NCI-H69 (cell line): ENCODE measurements around the gene SHB.

ENCODE experiments used
- DNase-seq: peaks from one replicate; lab custom pipeline; 2025; lab: John Stamatoyannopoulos, UW

SHB gene

DNA sequence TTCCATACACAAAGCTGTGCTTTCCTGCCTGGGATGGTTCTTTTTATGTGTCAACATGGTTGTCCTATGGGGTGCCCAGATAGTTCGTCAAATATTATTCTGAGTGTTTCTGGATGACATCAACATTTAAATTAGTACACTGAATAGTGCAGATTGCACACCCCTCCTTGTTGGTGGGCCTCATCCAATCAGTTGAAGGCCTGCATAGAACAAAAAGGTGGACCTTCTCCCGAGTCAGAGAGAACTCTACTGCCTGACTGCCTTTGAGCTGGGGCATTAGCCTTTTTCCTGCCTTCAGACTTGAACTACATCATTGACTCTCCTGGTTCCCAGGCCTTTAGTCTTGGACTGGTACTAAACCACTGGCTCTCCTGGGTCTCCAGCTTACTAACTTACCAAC, 80.4 kb downstream of the SHB start:
- DNase-seq, result no peak

DNA sequence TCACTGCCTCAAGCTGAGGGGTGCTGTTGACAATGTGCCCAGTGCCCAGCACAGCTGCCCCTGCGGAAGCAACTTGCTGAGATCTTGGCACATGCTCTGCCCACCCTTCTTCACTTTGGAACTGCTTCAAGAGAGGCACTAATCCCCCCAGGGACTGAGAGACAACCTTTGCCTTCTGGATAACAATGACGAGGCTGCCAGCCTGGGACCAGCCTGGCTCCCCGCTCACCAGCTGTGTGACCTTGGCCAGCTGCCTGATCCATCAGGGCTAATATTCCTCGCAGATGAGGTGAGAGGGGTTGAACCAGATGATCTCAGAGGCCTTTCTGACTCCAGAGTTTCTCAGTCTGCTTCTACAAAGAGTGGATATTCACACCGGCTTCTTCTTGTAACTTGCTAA, 81.0 kb downstream of the SHB start:
- DNase-seq, result peak; percentile 80

DNA sequence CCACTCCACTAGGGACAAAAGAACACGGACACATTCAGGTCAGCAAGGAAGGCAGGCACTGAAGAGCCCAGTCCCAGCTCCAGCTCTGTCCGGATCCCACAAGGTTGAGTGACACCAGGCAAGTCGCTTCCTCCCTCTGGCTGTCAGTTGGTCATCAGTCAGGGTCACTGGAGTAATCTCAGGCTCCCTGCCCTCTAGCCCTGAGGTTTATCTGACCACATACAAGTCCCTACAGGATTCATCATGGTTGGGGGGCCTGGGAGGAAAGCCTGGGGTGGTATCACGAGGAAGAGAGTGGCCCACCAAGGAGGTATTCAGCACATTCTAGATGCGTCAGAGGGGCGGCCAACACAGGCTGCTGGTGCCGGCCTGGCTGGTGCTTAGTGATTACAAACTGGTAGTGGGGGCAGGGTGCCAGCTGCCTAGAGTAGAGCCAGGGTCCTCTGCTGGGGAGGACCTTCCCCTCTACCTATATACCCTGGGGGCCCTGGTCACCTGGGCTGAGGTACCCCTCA, 81.5 kb downstream of the SHB start:
- peak; percentile 78 for DNase-seq

DNA sequence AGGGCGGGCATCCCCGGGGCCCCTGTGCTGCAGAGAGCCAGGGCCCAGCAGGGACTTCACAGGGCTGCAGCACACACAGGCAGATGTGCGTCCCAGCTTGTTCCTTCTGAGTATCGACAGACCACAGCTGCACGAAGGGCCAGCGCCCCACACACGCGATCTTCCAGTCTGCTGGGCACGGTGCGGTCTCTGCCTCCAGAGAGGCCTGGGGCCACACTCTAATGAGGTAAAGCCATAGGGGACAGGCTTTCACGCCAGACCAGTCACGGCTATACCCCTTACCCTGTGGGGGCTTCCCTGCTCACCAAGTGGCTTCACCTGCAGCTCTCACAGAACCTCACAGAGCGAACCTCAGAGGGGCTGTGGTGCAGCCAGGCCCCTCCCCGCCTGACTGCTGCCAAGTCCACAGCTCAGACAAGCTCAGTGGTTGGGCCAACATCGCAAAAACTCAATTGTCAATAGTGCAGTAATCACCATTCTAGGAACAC, 82.2 kb downstream of the SHB start:
- DNase-seq, result no peak

DNA sequence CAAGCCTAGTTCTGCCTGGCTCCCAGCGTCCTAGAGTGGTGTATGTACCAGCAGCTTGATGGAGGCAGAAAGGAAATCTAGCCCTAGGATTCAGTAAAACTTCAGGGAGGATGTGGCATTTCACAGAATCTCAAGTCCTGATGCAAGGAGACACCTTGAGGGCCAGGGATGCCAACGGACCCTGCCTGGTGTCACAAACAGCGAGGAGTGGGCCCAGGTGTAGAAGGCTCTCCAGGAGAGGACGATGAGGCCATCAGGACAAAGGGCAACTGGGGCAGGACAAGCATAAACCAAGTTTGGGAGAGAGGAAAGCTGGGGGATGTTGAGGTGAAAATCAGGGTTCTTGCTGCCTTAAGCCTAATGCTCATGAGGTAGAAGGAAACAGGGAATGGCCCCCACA, 83.0 kb downstream of the SHB start:
- DNase-seq, result no peak

DNA sequence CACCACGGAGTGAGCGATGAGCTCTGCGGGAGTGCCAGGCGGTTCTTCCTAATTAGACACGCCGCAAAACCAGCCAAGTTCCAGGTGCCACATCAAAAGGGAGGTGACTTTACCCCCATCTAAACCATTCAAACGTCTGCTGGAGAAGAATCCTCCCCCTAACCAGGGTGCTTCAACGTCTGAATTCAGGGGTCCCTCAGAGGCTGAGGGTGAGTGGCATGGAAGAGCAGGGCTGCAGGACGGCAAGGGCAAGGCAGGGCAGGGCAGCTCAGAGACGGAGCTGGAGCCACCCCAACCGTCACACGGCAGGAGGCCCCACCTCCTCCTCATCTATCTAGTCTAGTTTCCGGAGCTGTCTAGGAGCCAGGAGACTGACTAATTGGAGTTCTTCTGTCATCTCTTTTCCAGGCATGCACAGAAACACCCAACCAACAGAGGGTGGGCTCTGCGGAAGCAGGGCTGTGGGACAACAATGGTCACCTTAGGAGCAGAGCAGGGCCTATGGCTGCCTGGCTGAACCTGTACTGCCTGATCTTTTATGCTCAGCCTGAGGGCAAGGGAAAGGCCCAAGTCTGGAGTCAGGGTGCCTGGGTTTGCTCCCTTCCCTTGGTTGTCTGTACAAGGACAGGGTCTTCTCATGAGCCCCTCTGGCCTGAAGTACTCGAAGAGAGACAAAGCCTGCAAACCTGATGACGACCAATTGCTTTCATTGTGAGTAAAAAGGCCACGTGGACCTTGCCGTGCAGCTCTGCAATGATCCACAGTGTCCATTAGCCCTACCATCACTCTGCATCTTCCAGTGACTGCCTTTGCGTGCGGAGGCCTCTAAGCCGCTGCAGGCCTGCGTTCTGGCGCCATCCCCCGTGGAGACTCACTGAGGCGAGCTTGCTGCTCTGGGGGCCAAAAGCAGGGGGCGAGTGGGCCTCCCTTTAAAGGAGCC, 84.1 kb downstream of the SHB start:
- peak; percentile 97 for DNase-seq

DNA sequence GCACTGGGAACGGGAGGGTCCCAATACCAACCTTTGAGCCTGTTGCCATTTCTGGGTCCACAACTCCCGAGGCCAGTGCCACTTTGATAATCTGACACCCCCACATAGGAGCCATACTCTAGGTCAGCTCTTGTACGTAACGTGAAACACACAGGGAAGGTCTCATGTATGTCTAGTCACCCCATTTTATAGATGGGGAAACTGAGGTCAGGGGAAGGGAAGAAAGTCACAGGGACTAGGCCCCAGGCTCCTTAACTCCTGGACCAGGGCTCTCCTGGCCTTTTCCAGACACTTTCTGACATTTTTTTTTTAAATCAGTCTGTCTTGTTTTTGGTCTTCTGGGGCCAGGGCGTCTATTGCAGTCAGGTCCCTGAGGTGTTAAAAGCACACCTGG, 84.8 kb downstream of the SHB start:
- DNase-seq, result no peak

DNA sequence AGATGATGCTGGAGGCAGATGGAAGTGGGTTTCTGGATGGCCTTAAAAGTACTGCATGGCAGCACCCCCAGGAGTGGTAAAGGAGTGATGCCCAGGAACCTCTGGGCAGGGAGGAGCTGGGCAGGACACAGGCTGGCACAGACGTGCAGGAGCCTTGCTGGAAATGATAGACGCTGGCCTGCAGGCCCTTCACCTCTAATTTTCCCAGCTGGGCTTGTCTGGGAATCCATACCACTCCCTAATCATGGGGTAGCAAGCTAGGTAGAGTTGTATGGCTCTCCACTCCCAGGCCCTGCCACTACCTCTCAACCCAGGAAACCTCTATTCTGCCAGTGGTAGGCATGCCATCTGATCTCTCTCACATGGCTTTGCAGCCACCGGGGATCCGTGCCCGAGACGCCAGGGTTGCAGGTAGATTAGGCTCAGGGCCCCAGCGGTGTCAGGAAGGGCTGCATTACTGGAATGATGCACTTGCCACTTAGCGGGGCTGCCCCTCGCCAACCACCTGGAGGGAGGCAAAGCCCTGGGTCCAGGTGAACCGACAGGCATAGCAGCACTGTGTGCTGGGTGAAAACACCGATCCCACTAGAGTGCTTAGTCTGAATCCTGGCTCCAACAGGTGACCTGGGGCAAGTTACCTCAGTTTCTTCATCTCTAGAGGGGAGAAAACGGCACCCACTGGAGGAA, 85.5 kb downstream of the SHB start:
- DNase-seq, result peak; percentile 86

DNA sequence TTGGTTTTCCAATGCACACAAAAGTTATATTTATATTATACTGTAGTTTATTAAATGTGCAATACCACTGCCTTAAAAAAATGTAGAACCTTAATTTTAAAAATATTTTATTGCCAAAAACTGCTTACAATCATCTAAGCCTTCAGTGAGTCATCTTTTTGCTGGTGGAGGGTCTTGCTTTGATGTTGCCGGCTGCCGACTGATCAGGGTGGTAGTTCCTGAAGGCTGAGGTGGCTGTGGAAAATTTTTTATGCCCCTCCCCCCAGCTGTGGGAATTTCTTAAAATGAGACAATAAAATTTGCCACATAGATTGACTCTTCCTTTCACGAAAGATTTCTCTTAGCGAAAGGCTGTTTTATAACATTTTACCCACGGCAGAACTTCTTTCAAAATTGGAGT, 89.2 kb downstream of the SHB start:
- no peak for DNase-seq

DNA sequence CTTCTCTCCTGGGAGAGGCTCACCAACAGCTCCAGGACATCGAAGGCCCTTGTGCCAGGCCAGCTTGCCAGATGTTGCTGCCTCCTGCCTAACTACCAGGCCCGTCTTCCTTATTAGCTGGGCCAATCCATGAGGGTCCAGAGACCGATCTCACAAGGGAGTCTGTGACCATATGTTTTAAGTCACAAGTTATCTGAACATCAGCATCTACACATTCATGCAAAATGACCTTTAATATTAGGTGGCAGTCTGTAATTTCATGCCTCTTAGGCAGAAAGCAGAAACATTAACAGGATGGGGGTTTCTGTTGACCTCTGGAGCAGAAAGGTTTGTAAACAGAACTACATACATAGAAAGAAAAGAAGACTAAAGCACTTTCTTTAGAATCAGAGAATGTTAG, 90.0 kb downstream of the SHB start:
- DNase-seq, result peak; percentile 45

DNA sequence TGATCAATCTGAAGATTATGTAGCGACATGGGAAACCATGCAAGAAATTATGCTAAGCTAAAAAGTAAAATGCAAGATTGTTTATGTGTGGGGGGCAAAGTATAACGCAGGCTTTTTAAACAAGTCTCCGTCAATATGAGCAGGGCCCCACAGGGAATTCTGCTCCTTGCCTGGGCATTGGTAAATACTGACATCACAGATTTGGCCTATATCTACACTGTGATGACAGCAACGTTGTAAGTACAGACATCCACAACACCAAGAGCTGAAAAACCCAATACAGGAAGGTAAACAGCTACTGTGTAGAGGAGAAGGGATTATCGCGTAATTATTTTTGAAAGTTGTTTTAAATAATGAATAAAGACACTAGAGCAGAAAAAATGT, 90.6 kb downstream of the SHB start:
- DNase-seq, result no peak

DNA sequence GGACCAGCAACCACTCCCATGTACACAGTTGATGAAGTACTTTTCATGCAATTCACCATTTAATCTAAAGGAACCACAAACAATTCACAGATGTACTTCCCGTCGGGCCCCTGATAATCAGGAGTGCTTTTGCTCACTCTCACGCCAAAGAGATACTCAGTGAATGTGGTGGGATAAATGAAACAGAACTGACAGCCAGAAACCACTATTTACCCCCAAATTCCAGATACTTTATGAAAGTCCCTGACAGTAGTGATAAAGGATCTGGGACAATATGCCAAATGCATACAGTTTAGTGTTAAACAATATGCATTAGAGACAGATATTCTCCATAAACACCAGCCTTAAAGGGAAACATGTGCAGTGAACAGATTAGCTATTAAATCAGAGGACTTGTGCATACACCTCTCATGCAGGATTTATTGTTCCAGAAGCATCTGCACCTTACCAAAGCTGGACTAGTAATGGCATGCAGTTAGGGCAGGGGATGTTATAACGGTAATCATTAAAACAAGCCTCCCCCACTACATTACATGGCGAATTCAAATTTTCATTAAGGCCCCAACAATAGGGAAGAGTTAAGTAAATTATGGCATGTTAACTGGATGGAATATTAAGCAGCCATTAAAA, 91.1 kb downstream of the SHB start:
- no peak for DNase-seq

DNA sequence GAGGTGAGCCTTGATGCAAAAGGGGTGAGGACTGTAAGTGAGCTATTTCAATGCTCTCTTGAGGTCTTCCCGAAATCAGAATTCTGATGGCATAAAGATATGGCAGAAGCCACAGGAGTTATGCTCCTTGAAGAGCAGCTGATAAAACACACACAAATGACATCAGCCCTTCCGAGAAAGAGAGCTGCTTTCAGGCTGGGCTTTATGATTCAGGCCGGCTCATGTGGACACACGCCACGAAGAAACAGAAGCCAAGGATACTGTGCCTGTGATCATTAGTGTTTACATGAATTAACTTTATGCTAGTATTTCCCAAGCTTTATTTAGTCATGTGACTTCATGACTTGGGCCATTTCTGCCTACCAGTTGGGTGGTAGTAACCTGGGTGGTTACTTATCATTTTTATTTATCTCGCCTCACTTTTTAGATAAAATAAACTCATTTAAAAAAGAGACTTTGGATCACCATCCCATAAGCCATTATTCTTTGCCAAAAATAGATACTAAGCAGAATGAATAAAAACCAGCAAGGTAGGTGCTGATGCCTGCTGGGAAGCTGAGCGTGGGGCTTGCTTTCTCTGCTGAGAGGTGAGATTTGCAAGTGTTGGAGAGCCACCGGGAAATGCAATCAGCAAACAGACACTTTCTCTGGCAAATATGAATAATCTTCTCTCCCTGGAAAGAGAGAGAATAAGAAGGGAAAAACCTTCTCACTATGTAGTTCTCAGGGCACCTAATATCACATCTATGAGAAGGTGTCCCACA, 92.1 kb downstream of the SHB start:
- no peak for DNase-seq

DNA sequence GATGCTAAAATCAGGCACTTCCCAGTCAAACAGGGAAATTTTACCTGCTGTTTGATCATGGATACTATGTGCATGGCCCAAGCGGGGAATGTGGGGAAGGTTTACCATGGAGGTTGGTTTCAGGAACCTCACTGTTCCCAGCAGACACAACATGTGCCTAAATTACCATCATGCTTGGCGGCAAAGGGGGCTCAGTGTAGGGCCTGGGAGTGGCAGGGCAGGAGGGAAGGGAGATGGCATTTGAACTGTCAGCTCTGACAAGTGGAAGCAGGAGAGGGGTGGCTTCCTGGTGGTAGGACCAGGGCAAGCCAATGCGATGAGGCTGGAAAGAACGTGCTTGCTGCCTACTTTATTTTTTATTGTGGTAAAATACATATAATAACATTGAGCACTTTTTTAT, 93.4 kb downstream of the SHB start:
- no peak for DNase-seq

DNA sequence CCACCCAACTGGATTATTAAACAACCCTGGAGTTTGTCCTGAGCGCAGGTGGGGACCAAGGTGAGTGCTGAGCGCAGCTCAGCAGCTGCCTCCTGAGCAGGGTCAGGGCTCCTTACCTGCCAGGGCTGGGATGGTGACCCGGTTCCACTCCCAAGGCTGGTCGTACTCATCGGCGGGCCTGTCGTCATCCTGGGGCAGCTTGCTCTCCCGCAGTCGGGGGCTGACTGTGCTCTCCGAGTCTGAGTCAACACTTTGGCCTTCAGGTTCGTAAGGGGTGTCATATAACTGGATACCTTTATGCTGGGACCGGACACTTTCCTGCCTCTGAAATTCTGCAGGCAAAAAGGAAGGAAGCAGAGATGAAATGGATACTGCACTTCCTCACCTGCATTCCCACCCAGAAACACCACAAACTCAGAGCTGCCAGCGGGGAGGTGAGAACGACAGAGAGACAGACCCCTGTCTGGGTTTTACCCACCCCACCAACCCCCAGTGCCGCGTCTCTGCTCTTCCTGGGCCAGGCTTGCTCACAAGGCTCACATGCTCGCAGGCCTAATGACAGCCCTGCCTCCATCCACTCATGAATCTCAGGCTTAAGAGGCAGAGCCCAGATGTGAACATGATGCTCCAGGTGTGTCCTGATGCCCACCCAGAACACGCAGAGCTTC, 94.4 kb downstream of the SHB start:
- no peak for DNase-seq

DNA sequence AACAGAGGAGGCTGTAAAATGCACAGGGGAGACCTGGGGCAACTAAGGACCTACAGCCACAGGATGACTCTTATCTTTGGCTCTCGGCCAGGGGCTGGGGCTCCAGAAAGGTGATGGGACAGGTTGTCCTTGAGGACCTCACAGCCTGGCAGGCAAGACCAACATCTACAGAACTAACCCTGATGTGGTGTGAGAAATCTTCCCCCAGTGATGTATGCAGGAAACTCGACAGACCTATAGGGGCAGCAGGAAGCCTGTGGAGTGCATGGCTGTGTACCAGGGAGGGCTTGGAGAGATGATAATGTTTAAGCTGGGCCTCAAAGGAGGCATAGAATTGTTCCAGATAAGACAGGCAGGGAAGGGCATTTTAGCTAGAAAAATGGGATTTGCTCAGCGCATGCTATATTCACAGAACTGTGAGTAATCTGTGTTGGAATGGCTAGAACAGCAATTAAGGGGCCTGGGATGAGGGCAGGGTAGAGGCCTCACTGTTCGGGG, 96.6 kb downstream of the SHB start:
- DNase-seq, result no peak

DNA sequence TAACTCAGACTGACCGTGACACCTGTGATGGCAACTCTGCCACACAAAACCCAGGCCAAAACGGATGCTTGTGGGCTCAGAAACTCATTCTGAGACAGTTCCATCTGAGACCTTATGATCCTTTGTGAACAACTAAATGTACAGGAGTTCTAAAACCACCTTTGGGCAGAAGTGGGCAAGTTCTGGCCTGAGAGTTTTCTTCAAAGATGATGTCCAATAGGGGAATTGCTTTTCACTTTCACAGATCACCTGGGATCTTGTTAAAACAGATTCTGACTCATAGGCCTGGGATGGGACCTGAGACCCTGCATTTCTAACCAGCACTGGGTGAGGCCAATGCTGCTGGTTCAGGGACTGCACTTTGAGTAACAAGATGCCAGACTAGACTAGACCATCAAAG, 97.3 kb downstream of the SHB start:
- no peak for DNase-seq

DNA sequence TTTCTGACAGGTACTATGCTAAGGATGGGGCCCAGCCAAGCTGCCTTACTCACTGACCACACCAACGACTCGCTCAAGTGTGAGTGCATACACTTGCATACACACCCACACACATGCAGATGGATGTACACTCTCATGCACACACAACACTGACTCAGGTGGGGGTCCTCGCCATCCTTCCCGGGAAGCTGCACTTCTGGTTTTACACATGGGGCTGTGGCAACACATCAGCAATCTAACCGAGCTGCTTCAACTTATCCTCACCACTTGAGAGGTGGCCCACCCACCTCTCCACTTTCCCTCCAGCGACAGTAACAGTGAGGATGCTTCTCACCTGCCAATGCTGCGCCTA, 97.9 kb downstream of the SHB start:
- DNase-seq, result no peak

DNA sequence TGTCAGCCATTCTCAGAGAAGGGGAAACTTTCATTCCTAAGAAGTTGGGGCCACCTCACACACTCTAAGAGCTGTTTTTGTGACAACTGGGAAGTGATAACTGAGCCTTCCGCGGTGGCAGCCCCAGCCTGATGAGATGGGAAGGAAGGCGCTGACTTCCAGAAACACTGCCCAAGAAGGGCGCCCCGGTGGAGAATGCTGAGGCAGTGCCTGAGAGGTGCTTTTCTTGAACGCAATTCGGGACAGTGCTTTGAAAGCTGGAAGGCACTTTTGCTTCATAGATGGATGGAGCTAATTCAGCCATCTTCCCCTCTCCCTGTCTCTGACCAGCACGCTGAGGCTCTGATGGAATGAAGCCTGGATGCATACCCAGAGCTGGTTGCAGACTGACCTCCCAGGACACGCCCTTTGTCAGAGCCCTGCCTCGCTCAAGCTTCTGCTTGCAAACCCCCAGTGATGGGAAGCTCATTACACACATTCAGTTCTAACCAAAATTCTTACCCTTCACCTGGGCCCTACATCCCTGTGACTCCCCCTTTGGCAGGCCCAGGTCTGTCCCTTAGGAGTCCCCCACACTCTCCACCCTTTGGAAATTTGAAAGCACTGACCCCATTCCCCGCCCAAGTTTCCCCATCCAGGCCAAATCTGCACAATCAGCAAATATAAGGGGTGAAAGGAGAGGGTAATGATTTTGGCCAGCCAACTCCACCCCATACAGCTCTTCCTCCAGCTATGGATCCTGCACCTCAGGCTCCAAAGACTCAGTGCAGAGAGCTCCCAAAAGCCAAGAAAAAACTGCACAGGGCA, 98.5 kb downstream of the SHB start:
- DNase-seq, result no peak

DNA sequence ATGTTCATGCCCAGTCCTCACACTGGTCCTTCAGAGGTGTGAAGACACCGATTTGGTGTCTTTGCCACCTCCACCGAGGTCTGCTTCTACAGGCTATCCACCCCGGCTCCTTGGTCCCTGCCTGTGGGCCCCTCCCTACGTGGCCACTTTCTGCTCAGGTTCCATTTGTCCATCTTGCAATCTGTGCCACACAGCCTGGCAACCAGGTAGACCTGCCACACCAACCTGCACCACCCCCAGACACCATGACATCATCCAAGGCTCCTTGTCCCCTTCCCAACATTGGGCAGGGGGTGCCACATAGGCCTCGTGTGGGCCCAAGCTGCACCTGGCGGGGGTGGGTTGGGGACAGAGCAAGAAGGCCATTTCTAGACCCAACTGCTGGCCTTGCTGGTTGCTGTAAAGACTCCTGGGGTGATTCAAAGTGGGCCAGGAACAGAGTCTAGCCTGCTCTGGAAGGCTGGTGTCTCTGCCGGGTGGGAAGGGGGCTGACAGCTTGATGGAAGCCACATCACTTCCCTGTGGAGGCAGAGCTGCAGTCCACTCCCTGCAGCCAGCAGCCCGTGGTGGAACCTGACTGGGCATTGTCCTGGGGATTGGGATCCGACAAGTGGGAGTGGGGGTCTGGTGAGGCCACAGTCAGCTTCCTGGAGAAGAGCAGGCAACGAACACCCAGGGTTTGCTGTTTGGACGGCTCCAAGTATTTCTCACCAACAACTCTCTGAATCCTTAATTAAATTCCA, 99.3 kb downstream of the SHB start:
- DNase-seq, result no peak
